A549 (cell line): ENCODE data around the gene STAT4.

Source experiments
- CHD4 ChIP-seq: fragments of 200-600 bp; sonication (generic); IDR thresholded peaks from 2 replicates; pipeline ENCODE4 v1.6.1; 2016; ENCODE audit warnings: antibody characterized with exemption, mild to moderate bottlenecking, borderline replicate concordance
- CTCF ChIP-seq: fragments of >200 bp; sonication (Bioruptor Twin); formaldehyde crosslinking; IDR thresholded peaks from 3 replicates; pipeline ENCODE4 v1.5.1; 2016
- ELK1 ChIP-seq: fragments of 150-350 bp; IDR thresholded peaks from 2 replicates; pipeline ENCODE4 v1.6.1; 2014; ENCODE audit warnings: low read depth, mild to moderate bottlenecking, low read length
- ESRRA ChIP-seq: fragments of 150-350 bp; IDR thresholded peaks from 2 replicates; pipeline ENCODE4 v1.6.1; 2014; ENCODE audit warnings: mild to moderate bottlenecking, low read length, borderline replicate concordance
- HDAC2 ChIP-seq: fragments of 200-600 bp; sonication (generic); IDR thresholded peaks from 2 replicates; pipeline ENCODE4 v1.6.1; 2016
- MAFK ChIP-seq: fragments of 450-650 bp; IDR thresholded peaks from 2 replicates; pipeline ENCODE4 v1.6.1; 2014; ENCODE audit not compliant: partially characterized antibody
- MAZ ChIP-seq: fragments of 150-350 bp; IDR thresholded peaks from 2 replicates; pipeline ENCODE4 v1.6.1; 2014; ENCODE audit warnings: antibody characterized with exemption, low read depth, low read length, borderline replicate concordance
- NR3C1 ChIP-seq: fragments of >200 bp; sonication (Bioruptor Twin); formaldehyde crosslinking; IDR thresholded peaks from 3 replicates; pipeline ENCODE4 v1.6.1; 2017
- POLR2A ChIP-seq: IDR thresholded peaks from 2 replicates; pipeline ENCODE4 v1.6.1; 2012; ENCODE audit warnings: mild to moderate bottlenecking, low read length
- POLR2AphosphoS2 ChIP-seq: conservative IDR thresholded peaks from 2 replicates; pipeline ENCODE4 v1.6.1; 2012; ENCODE audit warnings: low read length, improper control_type of control experiment, inconsistent platforms
- RAD21 ChIP-seq, 2 experiments: fragments of >200 bp in 1 of 2; sonication (Bioruptor Twin) in 1 of 2; formaldehyde crosslinking in 1 of 2; IDR thresholded peaks in 1 of 2; conservative IDR thresholded peaks in 1 of 2; 2 replicates in 1 of 2; 3 replicates in 1 of 2; pipeline ENCODE4 v1.6.1; 2012 to 2018; ENCODE audit warnings: inconsistent platforms in 1 of 2
- RFX5 ChIP-seq: fragments of 450-650 bp; IDR thresholded peaks from 2 replicates; pipeline ENCODE4 v1.7.1; 2014; ENCODE audit warnings: antibody characterized with exemption, mild to moderate bottlenecking, moderate library complexity
- TP53 ChIP-seq: fragments of 250-450 bp; sonication (Bioruptor Pico); IDR thresholded peaks from 2 replicates; pipeline ENCODE4 v1.5.0; 2021; ENCODE audit warnings: mild to moderate bottlenecking, moderate library complexity

GRCh38 chr2:191148791-191149190 is 2.0 kb downstream of the STAT4 start:
- TF ChIP-seq CTCF (no peak), RAD21 (conservative IDR thresholded peaks at IDR 0.05 in 1 of 2, IDR thresholded peaks at IDR 0.05 in 1 of 2) (no peak), HDAC2 (no peak), ELK1 (no peak), POLR2AphosphoS2 (no peak), MAFK (no peak), TP53 (CRISPR knock-in tag) (no peak), CHD4 (no peak), POLR2A (no peak), NR3C1 (no peak), MAZ (no peak), RFX5 (no peak), ESRRA (no peak)
